HG03103 (cell line): ENCODE measurements around the gene YJEFN3.

Experiments
- ATAC-seq: cut with Tn5 transposase; IDR thresholded peaks from one replicate; pipeline ENCODE4 v1.9.1; 2021; ENCODE audit warnings: low read depth; ENCODE audit not compliant: unreplicated experiment

YJEFN3 gene

GRCh38 chr19:19535311-19536191 is 6.8 kb downstream of the YJEFN3 start:
- ATAC-seq = no peak

- no peak for ATAC-seq
Observed at GRCh38 chr19:19537075-19538048, 8.7 kb downstream of the YJEFN3 start.

GRCh38 chr19:19538061-19538784 is 9.5 kb downstream of the YJEFN3 start, which contains the start of gene CILP2:
TSS of gene CILP2 (plus strand) at chr19:19538265. CDS start at chr19:19538350, 85 bp downstream.
- ATAC-seq = no peak

GRCh38 chr19:19538785-19539166 is 10.1 kb downstream of the YJEFN3 start:
- no peak for ATAC-seq

DNA sequence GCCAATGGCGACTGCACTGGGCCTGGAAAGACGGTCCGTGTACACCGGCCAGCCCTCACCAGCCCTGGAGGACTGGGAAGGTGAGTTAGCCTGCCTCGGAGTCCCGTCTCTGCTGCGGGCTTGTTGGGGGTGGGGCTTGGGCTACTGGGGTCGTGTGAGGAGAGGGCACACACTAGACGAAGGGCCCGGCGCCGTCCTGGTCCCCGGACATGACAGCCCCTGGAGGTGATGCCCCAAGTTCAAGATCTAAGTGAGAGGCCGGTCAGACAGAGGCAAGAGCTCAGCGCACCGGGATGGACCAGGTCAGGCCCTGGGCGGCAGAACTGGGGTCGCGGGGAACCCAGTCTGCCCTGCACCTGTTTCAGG is 11.0 kb downstream of the YJEFN3 start:
- ATAC-seq = no peak

GRCh38 chr19:19540064-19540714 is 11.5 kb downstream of the YJEFN3 start:
- no peak for ATAC-seq

DNA sequence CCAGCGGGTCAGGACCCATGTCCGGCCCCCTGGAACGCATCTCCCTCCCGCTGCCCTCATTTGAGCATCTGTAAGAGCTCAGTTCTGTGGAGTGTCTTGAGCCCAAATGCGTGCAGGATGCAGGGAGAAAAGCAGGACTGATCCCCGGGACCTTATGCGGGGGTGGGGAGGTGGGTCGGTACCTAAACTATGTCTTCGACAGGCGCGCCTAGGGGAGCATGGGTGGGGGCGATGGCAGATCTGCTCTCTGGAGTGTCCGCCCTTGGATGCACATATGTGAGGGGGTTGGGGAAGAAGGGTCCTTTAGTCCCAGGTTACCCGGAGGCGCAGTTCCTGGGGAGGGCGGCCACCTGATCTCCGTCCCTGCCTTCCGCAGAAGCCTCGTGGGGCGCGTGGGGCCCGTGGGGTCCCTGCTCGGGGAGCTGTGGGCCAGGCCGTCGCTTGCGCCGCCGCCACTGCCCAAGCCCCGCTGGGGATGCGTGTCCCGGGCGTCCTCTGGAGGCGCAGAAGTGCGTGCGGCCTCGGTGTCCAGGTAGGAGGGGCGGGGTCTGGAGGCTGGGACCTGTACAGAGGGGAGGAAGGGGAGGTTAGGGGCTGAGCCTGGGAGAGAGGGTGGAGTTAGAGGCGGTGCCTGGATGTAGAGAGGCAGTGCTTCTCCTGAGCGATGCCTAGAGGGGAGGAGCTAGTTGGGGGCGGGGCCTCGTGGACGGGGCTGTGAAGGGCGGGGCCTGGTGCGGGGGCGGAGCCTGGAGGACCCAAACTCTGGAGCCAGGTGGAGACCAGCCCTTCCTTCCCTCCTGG is 12.2 kb downstream of the YJEFN3 start:
- ATAC-seq = no peak

GRCh38 chr19:19541616-19542015 is 12.9 kb downstream of the YJEFN3 start:
- ATAC-seq = no peak

- ATAC-seq = no peak
Observed at GRCh38 chr19:19542507-19542906, 13.8 kb downstream of the YJEFN3 start.

DNA sequence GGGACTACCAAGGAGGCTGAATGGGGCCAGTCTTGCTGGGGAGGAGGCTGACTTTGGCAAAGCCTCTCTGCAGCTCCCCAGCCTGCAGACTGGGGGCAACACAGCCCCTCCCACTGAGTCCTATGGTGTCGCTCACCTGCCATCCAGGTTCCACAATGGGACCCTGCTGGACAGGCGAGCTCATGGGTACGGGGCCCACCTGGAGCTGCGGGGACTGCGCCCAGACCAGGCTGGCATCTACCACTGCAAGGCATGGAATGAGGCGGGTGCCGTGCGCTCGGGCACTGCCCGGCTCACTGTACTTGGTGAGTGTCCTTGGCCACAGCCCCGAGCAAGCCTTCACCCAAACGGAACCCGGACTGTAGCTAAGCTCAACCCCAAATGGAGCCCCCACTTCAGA is 14.4 kb downstream of the YJEFN3 start:
- no peak for ATAC-seq

GRCh38 chr19:19543640-19544039 is 14.9 kb downstream of the YJEFN3 start:
- no peak for ATAC-seq

DNA sequence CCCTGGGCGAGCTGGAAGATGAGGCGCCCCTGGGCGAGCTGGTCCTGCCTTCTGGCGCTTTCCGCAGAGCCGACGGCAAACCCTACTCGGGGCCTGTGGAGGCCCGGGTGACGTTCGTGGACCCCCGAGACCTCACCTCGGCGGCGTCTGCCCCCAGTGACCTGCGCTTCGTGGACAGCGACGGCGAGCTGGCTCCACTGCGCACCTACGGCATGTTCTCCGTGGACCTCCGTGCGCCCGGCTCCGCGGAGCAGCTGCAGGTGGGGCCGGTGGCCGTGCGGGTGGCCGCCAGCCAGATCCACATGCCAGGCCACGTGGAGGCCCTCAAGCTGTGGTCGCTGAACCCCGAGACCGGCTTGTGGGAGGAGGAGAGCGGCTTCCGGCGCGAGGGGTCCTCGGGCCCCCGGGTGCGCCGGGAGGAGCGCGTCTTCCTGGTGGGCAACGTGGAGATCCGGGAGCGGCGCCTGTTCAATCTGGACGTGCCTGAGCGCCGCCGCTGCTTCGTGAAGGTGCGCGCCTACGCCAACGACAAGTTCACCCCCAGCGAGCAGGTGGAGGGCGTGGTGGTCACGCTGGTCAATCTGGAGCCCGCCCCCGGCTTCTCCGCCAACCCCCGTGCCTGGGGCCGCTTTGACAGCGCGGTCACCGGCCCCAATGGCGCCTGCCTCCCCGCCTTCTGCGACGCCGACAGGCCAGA is 15.7 kb downstream of the YJEFN3 start:
- no peak for ATAC-seq

- ATAC-seq = no peak
Observed at GRCh38 chr19:19544954-19545591, 16.4 kb downstream of the YJEFN3 start.

DNA sequence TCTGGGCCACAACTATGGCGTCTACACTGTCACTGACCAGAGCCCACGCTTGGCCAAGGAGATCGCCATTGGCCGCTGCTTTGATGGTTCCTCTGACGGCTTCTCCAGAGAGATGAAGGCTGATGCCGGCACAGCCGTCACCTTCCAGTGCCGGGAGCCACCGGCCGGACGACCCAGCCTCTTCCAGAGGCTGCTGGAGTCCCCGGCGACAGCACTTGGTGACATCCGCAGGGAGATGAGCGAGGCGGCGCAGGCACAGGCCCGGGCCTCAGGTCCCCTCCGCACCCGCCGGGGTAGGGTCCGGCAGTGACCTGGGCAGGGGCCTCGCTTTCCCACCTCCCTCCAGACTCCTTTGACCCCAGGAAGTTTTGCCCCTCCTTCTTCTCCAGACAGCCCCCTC is 17.0 kb downstream of the YJEFN3 start:
- ATAC-seq = no peak

DNA sequence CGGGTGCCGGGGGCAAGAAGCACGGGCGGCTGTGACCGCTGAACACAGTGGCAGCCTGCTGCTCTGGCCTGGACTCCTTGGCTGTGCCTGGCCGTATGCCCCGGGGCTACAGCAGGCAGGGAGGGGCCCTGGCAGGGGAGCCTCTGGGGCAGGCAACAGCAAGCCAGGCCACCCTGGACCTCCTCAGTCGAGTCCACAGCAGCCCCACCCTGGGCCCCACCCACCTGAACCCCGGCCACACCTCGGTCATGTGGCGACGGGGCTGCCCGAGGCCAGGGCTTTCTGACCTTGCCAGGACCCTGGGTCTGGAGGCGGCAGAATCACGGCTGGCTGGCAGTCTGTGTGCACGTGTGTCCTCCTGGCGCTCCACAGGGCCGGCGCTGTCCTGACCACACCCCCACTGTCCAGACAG is 18.0 kb downstream of the YJEFN3 start:
- no peak for ATAC-seq

DNA sequence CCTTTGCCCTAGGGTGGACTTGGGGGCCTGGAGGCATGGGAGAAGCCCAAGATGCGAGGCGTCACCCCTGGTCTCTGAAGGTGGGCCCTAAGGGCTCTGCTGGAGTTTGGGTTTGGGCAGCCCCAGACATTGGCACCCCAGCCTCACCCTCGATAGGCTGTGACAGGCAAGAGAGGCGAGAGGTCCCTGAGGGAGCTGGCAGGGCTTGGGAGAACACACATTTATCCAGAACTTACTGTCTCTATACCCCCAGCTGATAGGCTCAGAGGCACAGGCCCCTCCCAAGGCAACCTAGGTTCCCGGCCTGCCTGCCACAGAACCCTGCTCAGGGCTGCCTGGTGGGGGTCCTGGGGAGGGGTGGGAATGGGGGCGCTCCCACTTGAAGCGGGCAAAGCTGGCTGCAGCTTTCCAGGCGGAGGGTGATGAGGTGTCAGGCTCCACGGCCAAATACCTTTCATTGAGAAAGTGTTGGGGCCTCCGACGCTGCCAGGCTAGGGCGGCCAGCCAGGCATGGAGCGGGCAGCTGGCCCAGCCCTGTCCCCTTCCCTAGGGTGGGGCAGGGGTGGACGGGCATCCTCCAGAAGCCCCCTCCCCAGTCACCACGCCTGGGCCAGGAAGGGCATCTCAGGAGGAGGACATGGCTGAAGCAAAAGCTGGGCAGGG is 19.1 kb downstream of the YJEFN3 start:
- ATAC-seq = no peak

DNA sequence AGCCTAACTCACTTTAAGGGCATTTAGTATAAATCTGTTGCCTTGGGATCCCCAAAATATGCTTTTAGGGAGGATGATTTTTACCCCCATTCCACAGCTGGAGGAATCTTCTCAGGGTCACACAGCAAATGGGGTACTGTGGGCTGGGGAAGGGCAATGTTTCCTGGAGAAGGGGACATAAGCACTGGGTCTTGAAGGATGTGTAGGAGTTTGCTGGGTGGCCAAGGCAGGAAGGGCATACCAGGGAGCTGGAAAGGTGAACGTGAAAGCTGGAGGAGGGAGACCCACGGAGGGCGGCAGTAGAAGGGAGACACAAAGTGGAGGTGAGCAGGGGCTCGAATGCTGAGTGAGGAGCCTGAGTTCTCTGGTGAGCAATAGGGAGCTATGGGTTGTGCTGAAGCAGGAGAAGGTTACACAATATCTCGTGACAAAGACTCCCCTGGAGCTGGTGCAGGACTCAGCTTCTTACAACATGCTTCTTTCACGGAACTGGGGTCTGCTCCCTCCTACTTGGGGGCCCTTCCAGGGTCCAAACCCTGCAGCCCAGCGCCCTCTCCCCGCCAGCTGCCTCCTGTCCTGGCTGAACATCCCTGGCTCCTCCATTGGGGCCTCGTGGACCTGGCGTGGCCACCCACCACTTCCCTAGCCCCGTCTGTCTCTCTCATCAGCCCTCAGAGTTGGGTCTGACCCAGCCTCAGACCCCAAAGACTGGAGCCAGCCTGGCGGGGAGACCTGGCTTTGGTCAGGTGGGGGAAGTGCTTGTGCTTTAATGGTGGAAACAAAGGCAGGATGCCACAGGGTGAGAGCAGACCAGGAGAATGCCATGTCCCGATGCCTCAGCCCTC is 20.4 kb downstream of the YJEFN3 start:
- no peak for ATAC-seq
